WI38 (cell line): ENCODE results near the gene HSD17B11.

ENCODE experiments used
- H3K4me3 ChIP-seq: 2 replicates; pipeline ENCODE4 v1.5.1; 2011; ENCODE audit warnings: low read depth, mild to moderate bottlenecking, control low read depth, low read length
- CTCF ChIP-seq: IDR thresholded peaks from 2 replicates; pipeline ENCODE4 v1.5.1; 2012; ENCODE audit warnings: low read depth, mild to moderate bottlenecking, control low read depth, low read length

Gene HSD17B11

GRCh38 chr4:87327136-87327535, 63.9 kb downstream of the HSD17B11 start:
- H3K4me3 ChIP-seq, result no peak overlapping the region
- TF ChIP-seq CTCF, result no peak

- no peak overlapping the region for H3K4me3 ChIP-seq
- TF ChIP-seq CTCF, result no peak
These were observed 64.5 kb downstream of the HSD17B11 start for GRCh38 chr4:87326460-87326859.

GRCh38 chr4:87322754-87323153, 68.2 kb downstream of the HSD17B11 start, which contains the start of gene HSD17B13:
HSD17B13 (minus strand) TSS chr4:87322882; CDS start chr4:87322841, 41 bp downstream.
- TF ChIP-seq CTCF, result no peak
- no peak within 1 kb of the TSS for H3K4me3 ChIP-seq

- TF ChIP-seq CTCF, result no peak
- no peak overlapping the region for H3K4me3 ChIP-seq
These were observed 69.1 kb downstream of the HSD17B11 start for GRCh38 chr4:87321888-87322287.

- TF ChIP-seq CTCF, result no peak
- no peak overlapping the region for H3K4me3 ChIP-seq
These were observed 73.5 kb downstream of the HSD17B11 start for GRCh38 chr4:87317527-87317926.

GRCh38 chr4:87316961-87317360, 74.0 kb downstream of the HSD17B11 start:
- no peak for TF ChIP-seq CTCF

GRCh38 chr4:87315000-87315399, 76.0 kb downstream of the HSD17B11 start:
- H3K4me3 ChIP-seq, result 0 out of 2 replicates have a peak overlapping the region, but pooled peaks have one; percentile 20

More at GRCh38 chr4:87316961-87317360, 74.0 kb downstream of the HSD17B11 start:
- no peak overlapping the region for H3K4me3 ChIP-seq

GRCh38 chr4:87313756-87314155, 77.2 kb downstream of the HSD17B11 start:
- no peak for TF ChIP-seq CTCF
- no peak overlapping the region for H3K4me3 ChIP-seq
